AG09309 (cell line): ENCODE measurements around the gene JAK2.

Source experiments
- DNase-seq: peaks from one replicate; pipeline ENCODE4 v3.0.0-alpha.2; 2010; ENCODE audit warnings: low read depth
- H3K4me3 ChIP-seq: 2 replicates; pipeline ENCODE4 v1.5.1; 2011; ENCODE audit warnings: mild to moderate bottlenecking, low read depth, low read length, moderate library complexity; ENCODE audit not compliant: control insufficient read depth
- TF ChIP-seq, protein P1 (sequence below): IDR thresholded peaks from 2 replicates; pipeline ENCODE4 v1.5.1; 2011; ENCODE audit warnings: mild to moderate bottlenecking, low read depth, low read length, inconsistent platforms; ENCODE audit not compliant: insufficient read depth, control insufficient read depth; ENCODE audit errors: missing control alignments

JAK2 gene

GRCh38 chr9:5122116-5122515, 137.0 kb downstream of the JAK2 start:
- DNase-seq, result no peak
- TF ChIP-seq, protein P1, sequence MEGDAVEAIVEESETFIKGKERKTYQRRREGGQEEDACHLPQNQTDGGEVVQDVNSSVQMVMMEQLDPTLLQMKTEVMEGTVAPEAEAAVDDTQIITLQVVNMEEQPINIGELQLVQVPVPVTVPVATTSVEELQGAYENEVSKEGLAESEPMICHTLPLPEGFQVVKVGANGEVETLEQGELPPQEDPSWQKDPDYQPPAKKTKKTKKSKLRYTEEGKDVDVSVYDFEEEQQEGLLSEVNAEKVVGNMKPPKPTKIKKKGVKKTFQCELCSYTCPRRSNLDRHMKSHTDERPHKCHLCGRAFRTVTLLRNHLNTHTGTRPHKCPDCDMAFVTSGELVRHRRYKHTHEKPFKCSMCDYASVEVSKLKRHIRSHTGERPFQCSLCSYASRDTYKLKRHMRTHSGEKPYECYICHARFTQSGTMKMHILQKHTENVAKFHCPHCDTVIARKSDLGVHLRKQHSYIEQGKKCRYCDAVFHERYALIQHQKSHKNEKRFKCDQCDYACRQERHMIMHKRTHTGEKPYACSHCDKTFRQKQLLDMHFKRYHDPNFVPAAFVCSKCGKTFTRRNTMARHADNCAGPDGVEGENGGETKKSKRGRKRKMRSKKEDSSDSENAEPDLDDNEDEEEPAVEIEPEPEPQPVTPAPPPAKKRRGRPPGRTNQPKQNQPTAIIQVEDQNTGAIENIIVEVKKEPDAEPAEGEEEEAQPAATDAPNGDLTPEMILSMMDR, result no peak
- no peak overlapping the region for H3K4me3 ChIP-seq

DNA sequence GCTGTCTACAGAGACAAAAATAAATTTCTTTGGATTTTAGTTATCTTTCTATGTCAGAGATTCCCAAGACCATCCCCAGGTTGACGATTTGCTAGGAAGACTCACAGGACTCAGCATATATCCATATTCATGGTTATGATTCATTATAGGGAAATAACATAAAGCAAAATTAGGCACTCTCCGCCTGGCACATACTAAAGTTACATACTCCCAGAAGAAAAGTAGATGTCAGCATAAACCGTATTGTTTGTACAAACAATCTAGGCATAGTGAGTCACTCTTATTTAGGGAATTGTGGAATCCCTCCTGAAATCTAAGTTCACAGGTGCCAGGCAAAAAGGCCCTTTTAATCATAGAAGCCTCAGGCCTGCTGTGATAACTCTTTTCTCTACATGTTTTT, 137.4 kb downstream of the JAK2 start:
- H3K4me3 ChIP-seq, result no peak overlapping the region
- TF ChIP-seq, protein P1, result no peak
- DNase-seq, result no peak

GRCh38 chr9:5140151-5140550, 155.1 kb downstream of the JAK2 start:
- DNase-seq, result no peak
- TF ChIP-seq, protein P1, result no peak

GRCh38 chr9:5144217-5144616, 159.1 kb downstream of the JAK2 start:
- TF ChIP-seq, protein P1, result no peak
- no peak for DNase-seq
- H3K4me3 ChIP-seq, result no peak overlapping the region

More at GRCh38 chr9:5140151-5140550, 155.1 kb downstream of the JAK2 start:
- no peak overlapping the region for H3K4me3 ChIP-seq

- DNase-seq, result no peak
- TF ChIP-seq, protein P1, result no peak
These were observed 161.2 kb downstream of the JAK2 start for GRCh38 chr9:5146241-5146640.

More at GRCh38 chr9:5146241-5146640, 161.2 kb downstream of the JAK2 start:
- no peak overlapping the region for H3K4me3 ChIP-seq
